HepG2 (cell line): ENCODE results near the gene KRTAP12-4. TPM values are rescaled to one million over a fixed set of nuclear protein-coding genes. Genes with fewer than 3 reads are reported as not detected.

ENCODE experiments used
- ATAC-seq: fragments of 200-7000 bp; cut with Tn5 transposase; 3 replicates; pipeline ENCODE4 v1.9.1; 2020; ENCODE audit warnings: mild to moderate bottlenecking, moderate library complexity
- BruUV-seq: library from RNA; stranded (reverse); fragments of 400-500 nt; replicated peaks from 2 replicates; lab custom pipeline; 2021; lab: Mats Ljungman, UMichigan
- CTCF ChIA-PET: fragments of 300-600 bp; formaldehyde crosslinking; extraction: SDS; loops from one replicate; lab custom pipeline; 2021; ENCODE audit warnings: low total read pairs, inconsistent platforms, low intra/inter-chr PET ratio; lab: Yijun Ruan, JAX
- POLR2A ChIA-PET: fragments of 350-600 bp; sonication (Branson Sonifier 250); formaldehyde crosslinking; loops from one replicate; lab custom pipeline; 2020; ENCODE audit warnings: antibody characterized with exemption, inconsistent platforms; lab: Yijun Ruan, JAX
- DNase-seq: peaks from one replicate; pipeline ENCODE4 v3.0.0-alpha.2; 2015; ENCODE audit warnings: low spot score
- FAIRE-seq: peaks from 3 replicates; lab custom pipeline; 2011; peaks lifted over from hg19 to GRCh38; lab: Jason Lieb, UNC
- H2AFZ ChIP-seq: one replicate; pipeline ENCODE4 v1.6.1; 2011; ENCODE audit warnings: low read length, inconsistent platforms
- H3K27ac ChIP-seq: fragments of 300-600 bp; 3 replicates; pipeline ENCODE4 v1.8.0; 2011; ENCODE audit warnings: mixed run types, mild to moderate bottlenecking, mixed read lengths, low read length, inconsistent platforms; ENCODE audit not compliant: insufficient read depth; ENCODE audit errors: extremely low read length
- H3K27me3 ChIP-seq, 2 experiments: fragments of 200-600 bp in 1 of 2; 2 replicates in 1 of 2; 3 replicates in 1 of 2; pipeline versions ENCODE4 v1.6.0 to v1.8.0; 2011; ENCODE audit warnings: low read length in 2 of 2, mild to moderate bottlenecking in 2 of 2, moderate library complexity in 2 of 2, inconsistent platforms in 1 of 2; ENCODE audit not compliant: insufficient read depth in 2 of 2, control insufficient read depth in 1 of 2
- H3K36me3 ChIP-seq, 2 experiments: fragments of 200-600 bp in 1 of 2; replicated peaks in 1 of 2; 2 replicates in 1 of 2; 3 replicates in 1 of 2; pipeline versions ENCODE4 v1.5.1 to v1.8.0; 2011; ENCODE audit warnings: low read length in 2 of 2, inconsistent platforms in 1 of 2; ENCODE audit not compliant: insufficient read depth in 2 of 2, control insufficient read depth in 1 of 2
- H3K4me1 ChIP-seq: 2 replicates; pipeline ENCODE4 v1.5.1; 2012; ENCODE audit warnings: low read length, inconsistent platforms; ENCODE audit not compliant: insufficient read depth
- H3K4me2 ChIP-seq: 2 replicates; pipeline ENCODE4 v1.6.0; 2011; ENCODE audit warnings: low read depth, low read length, inconsistent platforms
- H3K4me3 ChIP-seq, 3 experiments: fragments of 200-600 bp in 1 of 3; sonication (generic), shearing (Covaris generic) in 1 of 3; replicated peaks in 1 of 3; 2 replicates each; pipeline ENCODE4 v1.5.1; 2011 to 2016; ENCODE audit warnings: low read length in 3 of 3, inconsistent platforms in 2 of 3, low read depth in 2 of 3, mild to moderate bottlenecking in 2 of 3, control low read depth in 1 of 3, mixed read lengths in 1 of 3; ENCODE audit not compliant: insufficient read depth in 1 of 3
- H3K79me2 ChIP-seq: one replicate; pipeline ENCODE4 v1.6.1; 2011; ENCODE audit warnings: low read length, inconsistent platforms; ENCODE audit not compliant: insufficient read depth
- H3K9ac ChIP-seq: 2 replicates; pipeline ENCODE4 v1.6.0; 2011; ENCODE audit warnings: mild to moderate bottlenecking, low read depth, low read length, inconsistent platforms; ENCODE audit not compliant: insufficient read depth
- H3K9me3 ChIP-seq: 2 replicates; pipeline ENCODE4 v1.5.1; 2012; ENCODE audit warnings: mild to moderate bottlenecking, low read length
- H4K20me1 ChIP-seq: 2 replicates; pipeline ENCODE4 v1.6.0; 2011; ENCODE audit warnings: inconsistent platforms, mild to moderate bottlenecking, low read length, moderate library complexity; ENCODE audit not compliant: insufficient read depth
- CSRNP2 ChIP-seq: sonication (generic); formaldehyde crosslinking; conservative IDR thresholded peaks from 2 replicates; pipeline ENCODE4 v1.8.0; 2022; ENCODE audit warnings: low read depth, missing genetic modification reagents
- GATAD1 ChIP-seq: IDR thresholded peaks from 2 replicates; pipeline ENCODE4 v1.6.1; 2016; ENCODE audit warnings: missing genetic modification reagents, missing compliant biosample characterization
- MEIS2 ChIP-seq: sonication (generic); formaldehyde crosslinking; IDR thresholded peaks from 2 replicates; pipeline ENCODE4 v1.9.0; 2021; ENCODE audit warnings: mild to moderate bottlenecking, missing genetic modification reagents
- NR2C2 ChIP-seq: sonication (generic); formaldehyde crosslinking; IDR thresholded peaks from 2 replicates; pipeline ENCODE4 v1.4.0; 2020; ENCODE audit warnings: missing genetic modification reagents, mild to moderate bottlenecking, moderate library complexity, borderline replicate concordance
- PCBP1 ChIP-seq: fragments of 200-400 bp; formaldehyde crosslinking; IDR thresholded peaks from 2 replicates; pipeline ENCODE4 v1.6.1; 2017; ENCODE audit warnings: mild to moderate bottlenecking, low read depth, low read length, borderline replicate concordance
- POLR2AphosphoS5 ChIP-seq: IDR thresholded peaks from 2 replicates; pipeline ENCODE4 v1.6.1; 2012; ENCODE audit warnings: low read depth, low read length
- REPIN1 ChIP-seq: sonication (generic); formaldehyde crosslinking; IDR thresholded peaks from 2 replicates; pipeline ENCODE4 v1.8.0; 2022; ENCODE audit warnings: missing genetic modification reagents, low read depth, mild to moderate bottlenecking, borderline replicate concordance
- ZFP82 ChIP-seq: sonication (generic); formaldehyde crosslinking; IDR thresholded peaks from 2 replicates; pipeline ENCODE4 v1.5.1; 2020; ENCODE audit warnings: mild to moderate bottlenecking, missing genetic modification reagents, borderline replicate concordance
- ZNF276 ChIP-seq: sonication (generic); formaldehyde crosslinking; IDR thresholded peaks from 2 replicates; pipeline ENCODE4 v1.4.0; 2020; ENCODE audit warnings: mild to moderate bottlenecking, low read depth, missing genetic modification reagents
- ZNF572 ChIP-seq: sonication (generic); formaldehyde crosslinking; IDR thresholded peaks from 2 replicates; pipeline ENCODE4 v1.5.1; 2020; ENCODE audit warnings: mild to moderate bottlenecking, missing genetic modification reagents
- ZNF724P ChIP-seq: sonication (generic); formaldehyde crosslinking; IDR thresholded peaks from 2 replicates; pipeline ENCODE4 v1.8.0; 2022; ENCODE audit warnings: missing genetic modification reagents, borderline replicate concordance
- ZNF747 ChIP-seq: sonication (generic); formaldehyde crosslinking; IDR thresholded peaks from 2 replicates; pipeline ENCODE4 v1.8.1; 2023; ENCODE audit warnings: missing genetic modification reagents, mild to moderate bottlenecking, borderline replicate concordance
- ZNF773 ChIP-seq: sonication (generic); formaldehyde crosslinking; IDR thresholded peaks from 2 replicates; pipeline ENCODE4 v1.4.0; 2020; ENCODE audit warnings: missing genetic modification reagents, borderline replicate concordance
- WGBS: methylation state at CpG from one replicate; pipeline ENCODE4 v1.1.6; 2017; ENCODE audit warnings: low lambda C conversion rate; 5-methylcytosine and 5-hydroxymethylcytosine counted together
- in situ Hi-C: cut with HindIII; loops from 2 replicates; pipeline ENCODE4 v1.10.0; 2017; ENCODE audit warnings: low pct_unique_long_range_greater_than_20kb; ENCODE audit not compliant: extremely low pct_ligation_motif_present
- intact Hi-C: fragments of 100-400 bp; cut with micrococcal nuclease; formaldehyde crosslinking; loops from one replicate; pipeline ENCODE4 v1.10.0; 2022; ENCODE audit not compliant: unreplicated experiment
- polyA plus RNA-seq, 8 experiments: library from polyadenylated mRNA; depleted of rRNA in 3 of 8; stranded (reverse) in 7 of 8; unstranded in 1 of 8; fragments of >200 nt; fragmentation: Illumina TruSeq in 4 of 8; extraction: Trizol in 4 of 8; gene quantifications; 2 replicates each; pipeline versions ENCODE4 v1.2.1 to v1.2.3, GENCODE V29; 2011 to 2016; ENCODE audit warnings: low read depth in 4 of 8, missing spikeins in 1 of 8, mixed read lengths in 1 of 8; ENCODE audit not compliant: insufficient read depth in 1 of 8
- total RNA-seq, 5 experiments: library from RNA; depleted of rRNA; stranded (reverse); fragments of >200 nt; fragmentation: Illumina TruSeq; extraction: Trizol; gene quantifications; 2 replicates each; pipeline ENCODE4 v1.2.3, GENCODE V29; 2016; ENCODE audit warnings: low read depth in 1 of 5

KRTAP12-4 gene
- total and polyA plus RNA-seq, 2 of the 13 experiments (the other 11 are each of a cell fraction or from before 2014, with no cell fraction given): not detected

GRCh38 chr21:44696572-44696971 is 42.1 kb upstream of the KRTAP12-4 start (continued):
- TF ChIP-seq ZNF747 (CRISPR knock-in tag): no peak
- no peak for TF ChIP-seq CSRNP2 (CRISPR knock-in tag)
- TF ChIP-seq, all 625 proteins: peak for 0

GRCh38 chr21:44695641-44696040 is 41.2 kb upstream of the KRTAP12-4 start:
- no peak for DNase-seq
- POLR2A ChIA-PET: no interaction called here
- in situ Hi-C loops: no loop called here
- no TSS peak for BruUV-seq
- ATAC-seq: no peak
- TF ChIP-seq GATAD1 (CRISPR knock-in tag): no peak
- TF ChIP-seq ZNF572: no peak
- TF ChIP-seq ZNF724P (CRISPR knock-in tag): no peak
- TF ChIP-seq ZNF276 (CRISPR knock-in tag): no peak
- TF ChIP-seq ZFP82 (CRISPR knock-in tag): no peak
- TF ChIP-seq MEIS2 (CRISPR knock-in tag): no peak
- TF ChIP-seq ZNF773 (CRISPR knock-in tag): no peak
- TF ChIP-seq NR2C2: no peak
- TF ChIP-seq POLR2AphosphoS5: no peak
- no peak for TF ChIP-seq PCBP1
- no peak for TF ChIP-seq REPIN1 (CRISPR knock-in tag)
- no peak for FAIRE-seq
- H3K27me3 ChIP-seq: peaks cover 0 to 2% of the 10 kb centered on the region in 2 experiments; a peak in 1 of 5 replicates
- peaks cover 56% of the 10 kb centered on the region for H3K4me1 ChIP-seq
- no peak overlapping the region for H3K9ac ChIP-seq
- no peaks in the 10 kb centered on the region for H3K79me2 ChIP-seq
- peaks cover 16% of the 10 kb centered on the region for H3K9me3 ChIP-seq
- intact Hi-C loops: loop anchor here (10.0 kb wide), 1 partner anchor 61 kb away; the partner anchor contains the start of gene KRTAP10-10
- H3K27ac ChIP-seq: no peak overlapping the region
- H3K4me2 ChIP-seq: no peak overlapping the region
- WGBS: 69% methylated on average over 8 of the region's 8 CpGs
- CTCF ChIA-PET: no interaction called here
- H4K20me1 ChIP-seq: no peaks in the 10 kb centered on the region
- no peak overlapping the region for H3K4me3 ChIP-seq
- H2AFZ ChIP-seq: no peak overlapping the region
- H3K36me3 ChIP-seq: no peaks in the 10 kb centered on the region
